Hepatocyte (in vitro differentiated cells): ENCODE data around the gene XXYLT1. TPM values are rescaled to one million over a fixed set of nuclear protein-coding genes. Genes with fewer than 3 reads are reported as not detected.

Source experiments
- DNase-seq: peaks from one replicate; pipeline ENCODE4 v3.0.0-alpha.2; 2016; ENCODE audit warnings: low spot score
- H2AFZ ChIP-seq: fragments of 200-600 bp; sonication (generic); 2 replicates; pipeline ENCODE4 v1.6.0; 2016; ENCODE audit warnings: antibody characterized with exemption, mild to moderate bottlenecking
- H3K27ac ChIP-seq: fragments of 200-600 bp; sonication (generic); 2 replicates; pipeline ENCODE4 v1.5.1; 2016; ENCODE audit warnings: mild to moderate bottlenecking
- H3K27me3 ChIP-seq: fragments of 200-600 bp; sonication (generic); 2 replicates; pipeline ENCODE4 v1.6.1; 2016
- H3K36me3 ChIP-seq: fragments of 200-600 bp; sonication (generic); replicated peaks from 2 replicates; pipeline ENCODE4 v1.5.1; 2016; ENCODE audit warnings: low read depth; ENCODE audit not compliant: insufficient read depth
- H3K4me1 ChIP-seq: fragments of 200-600 bp; sonication (generic); 2 replicates; pipeline ENCODE4 v1.5.1; 2016; ENCODE audit warnings: mild to moderate bottlenecking, moderate library complexity; ENCODE audit not compliant: insufficient read depth
- H3K4me2 ChIP-seq: fragments of 200-600 bp; sonication (generic); 2 replicates; pipeline ENCODE4 v1.6.0; 2016
- H3K4me3 ChIP-seq: fragments of 200-600 bp; sonication (generic); 2 replicates; pipeline ENCODE4 v1.5.1; 2016; ENCODE audit warnings: mild to moderate bottlenecking
- H3K79me2 ChIP-seq: fragments of 200-600 bp; sonication (generic); 2 replicates; pipeline ENCODE4 v1.6.0; 2017; ENCODE audit warnings: mild to moderate bottlenecking
- H3K9me2 ChIP-seq: fragments of 200-600 bp; sonication (generic); replicated peaks from 2 replicates; pipeline ENCODE4 v1.6.0; 2017; ENCODE audit warnings: mild to moderate bottlenecking; ENCODE audit not compliant: insufficient read depth
- H3K9me3 ChIP-seq: fragments of 200-600 bp; sonication (generic); 2 replicates; pipeline ENCODE4 v1.5.1; 2016; ENCODE audit warnings: low read depth, mild to moderate bottlenecking
- H4K20me1 ChIP-seq: fragments of 200-600 bp; sonication (generic); 2 replicates; pipeline ENCODE4 v1.6.0; 2016; ENCODE audit warnings: mild to moderate bottlenecking; ENCODE audit not compliant: insufficient read depth, poor library complexity, severe bottlenecking
- EZH2 ChIP-seq: fragments of 200-600 bp; sonication (generic); IDR thresholded peaks from 2 replicates; pipeline ENCODE4 v1.6.1; 2016; ENCODE audit warnings: antibody characterized with exemption, mild to moderate bottlenecking, borderline replicate concordance
- EZH2phosphoT487 ChIP-seq: fragments of 200-600 bp; sonication (generic); IDR thresholded peaks from one replicate; pipeline ENCODE4 v1.6.1; 2018; ENCODE audit warnings: antibody characterized with exemption, mild to moderate bottlenecking, low read depth, moderate library complexity; ENCODE audit not compliant: unreplicated experiment, severe bottlenecking
- WGBS: methylation state at CpG from one replicate; pipeline ENCODE4 v1.1.6; 2016; ENCODE audit warnings: low lambda C conversion rate; ENCODE audit errors: missing lambda C conversion rate; 5-methylcytosine and 5-hydroxymethylcytosine counted together
- polyA plus RNA-seq: library from polyadenylated mRNA; unstranded; fragments of >200 nt; fragmentation: Nextera tagmentation; extraction: Ambion mirVana; gene quantifications from 2 replicates; pipeline ENCODE4 v1.2.1, GENCODE V29; 2016
- total RNA-seq: library from RNA; depleted of rRNA; stranded (reverse); fragments of >200 nt; gene quantifications from 2 replicates; pipeline ENCODE4 v1.2.3, GENCODE V29; 2014
- TF ChIP-seq, protein P1 (sequence below): fragments of 200-600 bp; sonication (generic); IDR thresholded peaks from 2 replicates; pipeline ENCODE4 v1.5.1; 2016; ENCODE audit warnings: antibody characterized with exemption, mild to moderate bottlenecking; ENCODE audit not compliant: poor library complexity

Gene XXYLT1
- total and polyA plus RNA-seq, 2 experiments from 2014 or later: 20.9 to 25.6 TPM

DNA sequence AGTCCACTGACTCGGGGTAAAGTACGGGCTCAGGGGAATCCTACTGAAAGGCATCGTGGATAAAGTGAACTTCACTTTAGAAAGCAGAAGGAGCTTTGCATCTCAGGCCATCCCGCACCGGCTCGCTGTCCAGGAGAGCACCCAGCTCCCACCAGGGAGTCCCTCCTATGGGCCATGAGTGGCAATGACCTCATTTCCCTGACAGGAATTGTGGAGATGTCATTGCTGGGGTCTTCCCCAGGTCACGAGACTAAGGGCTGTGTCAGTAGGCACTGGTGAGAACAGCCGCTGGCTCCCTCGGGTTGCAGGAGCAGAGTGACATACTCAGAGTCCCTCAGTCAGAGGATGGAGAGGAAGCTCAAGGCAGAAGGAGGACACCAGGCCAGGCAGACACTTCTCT, 97.3 kb downstream of the XXYLT1 start:
- H2AFZ ChIP-seq: no peak overlapping the region
- H3K36me3 ChIP-seq: no peaks in the 10 kb centered on the region
- no peak for DNase-seq
- TF ChIP-seq EZH2 (no peak), EZH2phosphoT487 (no peak)
- TF ChIP-seq, protein P1, sequence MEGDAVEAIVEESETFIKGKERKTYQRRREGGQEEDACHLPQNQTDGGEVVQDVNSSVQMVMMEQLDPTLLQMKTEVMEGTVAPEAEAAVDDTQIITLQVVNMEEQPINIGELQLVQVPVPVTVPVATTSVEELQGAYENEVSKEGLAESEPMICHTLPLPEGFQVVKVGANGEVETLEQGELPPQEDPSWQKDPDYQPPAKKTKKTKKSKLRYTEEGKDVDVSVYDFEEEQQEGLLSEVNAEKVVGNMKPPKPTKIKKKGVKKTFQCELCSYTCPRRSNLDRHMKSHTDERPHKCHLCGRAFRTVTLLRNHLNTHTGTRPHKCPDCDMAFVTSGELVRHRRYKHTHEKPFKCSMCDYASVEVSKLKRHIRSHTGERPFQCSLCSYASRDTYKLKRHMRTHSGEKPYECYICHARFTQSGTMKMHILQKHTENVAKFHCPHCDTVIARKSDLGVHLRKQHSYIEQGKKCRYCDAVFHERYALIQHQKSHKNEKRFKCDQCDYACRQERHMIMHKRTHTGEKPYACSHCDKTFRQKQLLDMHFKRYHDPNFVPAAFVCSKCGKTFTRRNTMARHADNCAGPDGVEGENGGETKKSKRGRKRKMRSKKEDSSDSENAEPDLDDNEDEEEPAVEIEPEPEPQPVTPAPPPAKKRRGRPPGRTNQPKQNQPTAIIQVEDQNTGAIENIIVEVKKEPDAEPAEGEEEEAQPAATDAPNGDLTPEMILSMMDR: no peak
- H3K27me3 ChIP-seq: no peaks in the 10 kb centered on the region
- no peaks in the 10 kb centered on the region for H3K4me1 ChIP-seq
- no peaks in the 10 kb centered on the region for H3K9me2 ChIP-seq
- 89% methylated on average over 9 of the region's 9 CpGs for WGBS
- no peak overlapping the region for H3K27ac ChIP-seq
- no peaks in the 10 kb centered on the region for H3K79me2 ChIP-seq
- H4K20me1 ChIP-seq: no peaks in the 10 kb centered on the region
- H3K9me3 ChIP-seq: no peaks in the 10 kb centered on the region
- H3K4me2 ChIP-seq: no peak overlapping the region
- no peak overlapping the region for H3K4me3 ChIP-seq

DNA sequence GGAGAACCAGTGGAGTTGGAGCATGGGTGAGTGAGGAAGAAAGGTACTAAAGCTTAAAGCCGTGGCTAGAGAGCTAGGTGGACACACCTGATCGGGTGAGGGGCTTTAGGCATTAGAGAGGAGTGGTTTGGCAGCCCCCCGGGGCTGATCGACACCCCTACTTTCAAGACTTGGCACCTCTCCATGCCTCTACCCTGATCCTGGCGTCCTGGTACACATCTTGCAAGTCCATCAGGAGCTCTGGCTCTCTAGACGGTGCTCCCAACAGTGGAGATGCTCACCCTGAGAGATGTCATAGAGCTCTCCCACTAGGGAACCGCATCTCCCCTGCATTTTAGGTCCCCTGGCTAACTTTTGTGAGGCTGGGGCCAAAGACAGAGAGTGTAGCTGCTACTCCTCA, 98.1 kb downstream of the XXYLT1 start:
- no peak overlapping the region for H3K4me2 ChIP-seq
- H3K9me2 ChIP-seq: no peaks in the 10 kb centered on the region
- H3K4me1 ChIP-seq: no peaks in the 10 kb centered on the region
- no peak overlapping the region for H3K27ac ChIP-seq
- TF ChIP-seq EZH2 (no peak), EZH2phosphoT487 (no peak)
- TF ChIP-seq, protein P1: no peak
- H3K9me3 ChIP-seq: no peaks in the 10 kb centered on the region
- no peak overlapping the region for H3K4me3 ChIP-seq
- WGBS: 89% methylated on average over 7 of the region's 7 CpGs
- no peak for DNase-seq
- H3K36me3 ChIP-seq: no peaks in the 10 kb centered on the region
- H2AFZ ChIP-seq: no peak overlapping the region
- H3K79me2 ChIP-seq: no peaks in the 10 kb centered on the region
- H4K20me1 ChIP-seq: no peaks in the 10 kb centered on the region
- no peaks in the 10 kb centered on the region for H3K27me3 ChIP-seq

DNA sequence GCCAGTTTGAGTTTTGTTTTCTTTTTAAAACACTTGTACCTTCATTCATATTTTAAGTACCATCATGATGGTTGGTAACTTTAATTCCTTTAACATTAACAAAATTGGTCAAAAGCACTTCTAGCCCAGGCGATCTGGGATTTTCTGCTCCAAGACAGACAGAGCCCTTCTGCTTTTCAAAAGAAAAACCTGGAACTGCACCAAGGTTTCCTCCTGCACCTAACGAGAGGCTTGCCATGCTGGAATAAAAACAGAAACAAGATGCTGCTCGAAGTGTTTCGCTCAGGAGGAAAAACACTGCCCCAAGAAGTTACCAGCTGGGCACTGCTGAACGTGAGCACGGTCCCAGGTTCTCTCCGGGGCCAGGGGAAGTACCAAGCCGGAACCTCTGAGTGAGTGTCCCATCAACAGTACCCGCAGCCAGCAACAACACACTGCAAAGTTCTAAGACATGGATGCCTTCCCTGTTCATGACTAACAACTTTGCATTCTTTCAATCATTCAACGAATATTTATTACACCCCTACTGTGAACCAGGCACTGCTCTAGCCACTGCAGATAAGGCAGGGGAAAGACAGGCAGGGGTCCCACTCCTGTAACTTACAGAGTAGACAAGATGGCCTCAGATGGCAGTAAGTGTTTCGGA, 98.8 kb downstream of the XXYLT1 start:
- Histone ChIP-seq H3K36me3 (no peaks in the 10 kb centered on the region), H2AFZ (no peak overlapping the region), H3K4me1 (no peaks in the 10 kb centered on the region), H3K27me3 (no peaks in the 10 kb centered on the region), H3K4me3 (no peak overlapping the region), H3K9me3 (no peaks in the 10 kb centered on the region), H4K20me1 (no peaks in the 10 kb centered on the region), H3K9me2 (no peaks in the 10 kb centered on the region), H3K4me2 (no peak overlapping the region), H3K27ac (no peak overlapping the region), H3K79me2 (no peaks in the 10 kb centered on the region)
- 79% methylated on average over 11 of the region's 11 CpGs for WGBS
- TF ChIP-seq EZH2phosphoT487: no peak
- TF ChIP-seq, protein P1: no peak
- no peak for TF ChIP-seq EZH2
- no peak for DNase-seq
